T-helper 2 cell treated with Interferon-gamma antibody and Interleukin-4, amounts not matched to agents 5 μg/mL and 100 μg/mL, for 36 hours (primary cell): ENCODE results near the gene ATP6V0C.
"Not testable (repeated sequence)": the region's sequence is repeated elsewhere in the genome, so short reads cannot be mapped to it uniquely, and the experiment has no call there.

Experiments
- DNase-seq: peaks from one replicate; pipeline ENCODE4 v3.0.0; 2021; ENCODE audit warnings: low spot score
- H3K27ac Mint-ChIP-seq: one replicate; pipeline ENCODE4 v1.8.0; 2021; ENCODE audit warnings: mild to moderate bottlenecking, mixed read lengths
- H3K27me3 Mint-ChIP-seq: one replicate; pipeline ENCODE4 v1.8.0; 2021; ENCODE audit warnings: low read depth, mixed read lengths
- H3K36me3 Mint-ChIP-seq: one replicate; pipeline ENCODE4 v1.8.0; 2021; ENCODE audit warnings: low read depth, mixed read lengths
- H3K4me1 Mint-ChIP-seq: one replicate; pipeline ENCODE4 v1.8.0; 2021; ENCODE audit warnings: low read depth, mixed read lengths
- H3K4me3 Mint-ChIP-seq: one replicate; pipeline ENCODE4 v1.8.0; 2022; ENCODE audit warnings: mild to moderate bottlenecking, moderate library complexity, mixed read lengths
- H3K9me3 Mint-ChIP-seq: one replicate; pipeline ENCODE4 v1.8.0; 2021; ENCODE audit warnings: mixed read lengths

Gene ATP6V0C

GRCh38 chr16:2540912-2541311, 27.2 kb downstream of the ATP6V0C start:
- H3K4me1 Mint-ChIP-seq = peaks cover 17% of the 10 kb centered on the region
- not testable (repeated sequence) for DNase-seq, H3K27me3 Mint-ChIP-seq, H3K9me3 Mint-ChIP-seq
- H3K27ac Mint-ChIP-seq = peak overlapping the region; percentile 31
- H3K36me3 Mint-ChIP-seq = peaks cover 19% of the 10 kb centered on the region
- peak overlapping the region; percentile 7 for H3K4me3 Mint-ChIP-seq

GRCh38 chr16:2541409-2541808, 27.7 kb downstream of the ATP6V0C start:
- Mint-ChIP-seq H3K4me1 (peaks cover 17% of the 10 kb centered on the region), H3K36me3 (peaks cover 19% of the 10 kb centered on the region)
- H3K4me3 Mint-ChIP-seq, DNase-seq, H3K9me3 Mint-ChIP-seq, H3K27me3 Mint-ChIP-seq, H3K27ac Mint-ChIP-seq: not testable (repeated sequence)

GRCh38 chr16:2543771-2544170, 30.0 kb downstream of the ATP6V0C start:
- not testable (repeated sequence) for H3K27me3 Mint-ChIP-seq, H3K27ac Mint-ChIP-seq, DNase-seq, H3K9me3 Mint-ChIP-seq, H3K4me3 Mint-ChIP-seq
- H3K4me1 Mint-ChIP-seq = peaks cover 11% of the 10 kb centered on the region
- H3K36me3 Mint-ChIP-seq = peaks cover 19% of the 10 kb centered on the region

GRCh38 chr16:2550283-2550878, 36.6 kb downstream of the ATP6V0C start:
- H3K4me3 Mint-ChIP-seq, H3K9me3 Mint-ChIP-seq: not testable (repeated sequence)

GRCh38 chr16:2551420-2551889, 37.7 kb downstream of the ATP6V0C start:
- H3K9me3 Mint-ChIP-seq, H3K27me3 Mint-ChIP-seq, H3K4me1 Mint-ChIP-seq, H3K27ac Mint-ChIP-seq, DNase-seq, H3K36me3 Mint-ChIP-seq, H3K4me3 Mint-ChIP-seq: not testable (repeated sequence)

More at GRCh38 chr16:2550283-2550878, 36.6 kb downstream of the ATP6V0C start:
- H3K27me3 Mint-ChIP-seq, H3K36me3 Mint-ChIP-seq, DNase-seq, H3K4me1 Mint-ChIP-seq, H3K27ac Mint-ChIP-seq: not testable (repeated sequence)

GRCh38 chr16:2554709-2555425, 41.1 kb downstream of the ATP6V0C start:
- H3K36me3 Mint-ChIP-seq, DNase-seq, H3K4me3 Mint-ChIP-seq, H3K27ac Mint-ChIP-seq, H3K27me3 Mint-ChIP-seq, H3K9me3 Mint-ChIP-seq, H3K4me1 Mint-ChIP-seq: not testable (repeated sequence)

GRCh38 chr16:2557150-2557549, 43.4 kb downstream of the ATP6V0C start:
- H3K27me3 Mint-ChIP-seq, H3K4me1 Mint-ChIP-seq, DNase-seq: not testable (repeated sequence)

GRCh38 chr16:2560131-2560797, 46.5 kb downstream of the ATP6V0C start:
- H3K27me3 Mint-ChIP-seq, H3K4me3 Mint-ChIP-seq, H3K4me1 Mint-ChIP-seq, DNase-seq, H3K9me3 Mint-ChIP-seq, H3K27ac Mint-ChIP-seq, H3K36me3 Mint-ChIP-seq: not testable (repeated sequence)

More at GRCh38 chr16:2557150-2557549, 43.4 kb downstream of the ATP6V0C start:
- not testable (repeated sequence) for H3K36me3 Mint-ChIP-seq, H3K9me3 Mint-ChIP-seq, H3K4me3 Mint-ChIP-seq, H3K27ac Mint-ChIP-seq

- not testable (repeated sequence) for H3K36me3 Mint-ChIP-seq, H3K9me3 Mint-ChIP-seq, H3K27ac Mint-ChIP-seq, H3K4me3 Mint-ChIP-seq, H3K27me3 Mint-ChIP-seq, H3K4me1 Mint-ChIP-seq
- DNase-seq = peak; percentile 57
These were observed 47.0 kb downstream of the ATP6V0C start for GRCh38 chr16:2560798-2561133.

- not testable (repeated sequence) for H3K9me3 Mint-ChIP-seq, H3K27me3 Mint-ChIP-seq, H3K4me3 Mint-ChIP-seq, H3K36me3 Mint-ChIP-seq, H3K27ac Mint-ChIP-seq, DNase-seq, H3K4me1 Mint-ChIP-seq
These were observed 53.8 kb downstream of the ATP6V0C start for GRCh38 chr16:2567506-2567905.

- DNase-seq, H3K27me3 Mint-ChIP-seq, H3K4me3 Mint-ChIP-seq, H3K27ac Mint-ChIP-seq, H3K4me1 Mint-ChIP-seq, H3K36me3 Mint-ChIP-seq, H3K9me3 Mint-ChIP-seq: not testable (repeated sequence)
These were observed 54.8 kb downstream of the ATP6V0C start for GRCh38 chr16:2568573-2568972.
